GM21447 (cell line): ENCODE data around the gene COPG2.
A peak's percentile ranks its signal among the peaks of the same experiment; 100 is the strongest.

Experiments used
- ATAC-seq: cut with Tn5 transposase; IDR thresholded peaks from one replicate; pipeline ENCODE4 v1.9.1; 2021; ENCODE audit not compliant: unreplicated experiment

The COPG2 gene

DNA sequence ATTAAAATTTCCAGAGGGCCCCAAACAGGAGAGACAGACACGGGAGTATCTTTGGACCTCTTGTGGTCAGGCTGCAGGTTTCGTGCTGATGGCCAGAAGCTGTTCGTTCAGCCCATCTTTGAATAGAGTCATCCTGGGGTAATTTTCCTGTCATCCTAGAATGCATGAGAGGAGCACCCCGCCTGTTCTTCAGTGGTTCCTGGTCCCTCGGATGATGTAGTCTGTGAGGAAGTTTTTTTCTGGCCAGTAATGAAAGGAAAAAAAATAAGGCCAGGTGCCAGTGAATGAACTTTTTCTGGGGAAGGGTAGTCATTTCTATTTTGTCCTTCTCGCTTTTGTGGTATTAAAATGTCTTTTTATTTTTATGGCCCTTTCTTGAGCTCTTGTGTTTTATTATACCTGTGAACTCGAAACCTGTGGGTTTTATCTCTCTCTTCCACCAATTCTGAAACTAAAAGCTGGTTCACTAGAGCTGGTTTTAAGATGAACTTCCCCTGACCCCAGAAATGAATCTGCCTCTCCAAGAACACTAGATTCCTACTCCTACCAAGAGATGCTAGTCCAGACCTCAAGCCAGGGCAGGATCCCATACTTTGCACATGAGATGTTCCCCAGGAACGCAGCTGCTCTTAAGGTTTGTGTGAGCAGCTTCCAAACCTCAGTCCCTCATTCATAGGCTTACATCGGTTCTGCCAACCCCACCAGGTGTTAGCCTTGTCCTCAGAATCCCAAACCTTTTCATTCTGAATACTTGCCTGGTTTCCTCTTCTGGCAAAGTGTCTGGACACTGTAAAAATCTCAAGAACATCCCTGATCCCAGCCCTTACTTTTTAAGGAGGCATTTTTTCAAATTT, 192.0 kb downstream of the COPG2 start:
- ATAC-seq: peak; percentile 99

DNA sequence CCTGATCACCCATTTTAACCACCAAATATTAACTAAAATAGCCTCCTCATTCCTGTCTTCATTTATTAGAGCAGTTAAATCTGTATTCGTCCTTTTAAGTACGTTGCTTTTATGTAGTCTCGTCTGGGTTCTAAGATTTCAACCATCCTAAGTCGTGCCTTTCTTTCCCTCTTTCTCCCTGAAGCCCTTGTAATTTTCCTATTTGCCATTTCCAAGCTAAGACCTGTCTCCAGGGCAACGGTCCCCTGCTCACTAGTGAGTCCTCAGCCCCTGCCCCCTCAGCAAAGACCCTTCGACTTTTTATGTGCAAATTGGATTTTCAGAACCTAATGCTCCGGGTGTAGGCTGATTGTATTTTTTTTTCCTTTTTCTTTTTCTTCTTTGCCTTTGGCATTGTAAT, 192.8 kb downstream of the COPG2 start:
- no peak for ATAC-seq

GRCh38 chr7:130473876-130474275, 194.7 kb downstream of the COPG2 start:
- ATAC-seq: no peak

DNA sequence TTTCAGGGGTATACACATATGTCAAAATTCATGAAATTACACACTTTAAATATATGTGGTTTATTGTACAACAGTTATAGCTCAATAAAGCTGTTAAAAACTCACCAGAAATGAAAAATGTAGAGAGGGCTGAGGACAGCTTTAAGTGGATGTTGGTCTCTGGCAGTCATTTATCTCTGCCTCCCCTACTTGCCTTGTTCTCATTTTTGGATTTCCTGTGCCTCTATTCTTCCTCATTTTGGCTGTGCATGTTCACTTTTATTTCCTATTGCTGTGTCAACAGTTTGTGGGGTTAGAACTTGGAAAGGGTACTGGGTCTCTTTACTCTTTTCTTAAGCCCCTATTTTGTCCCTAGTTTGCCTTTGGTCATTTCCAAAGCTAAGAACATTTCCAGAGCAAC, 195.3 kb downstream of the COPG2 start:
- no peak for ATAC-seq

DNA sequence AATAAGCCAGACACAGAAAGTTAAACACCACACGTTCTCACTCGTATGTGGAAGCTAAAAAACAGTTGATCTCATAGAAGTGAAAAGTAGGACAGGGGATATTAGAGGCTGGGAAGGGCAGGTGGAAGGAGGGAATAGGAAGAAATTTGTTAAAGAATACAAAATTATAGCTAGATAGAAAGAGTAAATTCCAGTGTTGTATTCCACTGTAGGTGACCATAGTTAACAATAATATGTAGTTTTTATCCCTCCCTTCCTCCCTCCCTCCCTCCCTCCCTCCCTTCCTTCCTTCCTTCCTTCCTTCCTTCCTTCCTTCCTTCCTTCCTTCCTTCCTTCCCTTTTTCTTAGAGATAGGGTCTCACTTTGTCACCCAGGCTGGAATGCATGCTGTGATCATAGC, 196.6 kb downstream of the COPG2 start:
- no peak for ATAC-seq

DNA sequence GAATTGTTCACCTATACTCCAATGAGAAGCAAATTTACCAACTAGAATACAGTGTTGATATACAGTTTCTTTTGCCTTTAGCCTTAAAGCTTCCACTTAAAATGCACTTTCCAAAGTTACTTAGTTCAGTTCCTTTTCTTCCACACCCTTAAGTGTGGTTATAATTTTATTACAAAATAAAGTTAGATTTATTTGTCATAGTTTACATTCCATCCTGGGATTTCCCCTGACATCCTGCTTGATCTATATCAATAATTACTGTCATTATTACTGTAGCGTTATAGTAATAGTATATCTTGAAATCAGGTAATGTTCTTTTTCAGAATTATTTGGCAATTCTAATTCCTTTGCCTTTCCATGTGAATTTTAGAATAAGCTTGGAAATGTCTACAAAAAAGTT, 199.9 kb downstream of the COPG2 start:
- ATAC-seq: no peak

- ATAC-seq: no peak
These were observed 204.8 kb downstream of the COPG2 start for GRCh38 chr7:130463553-130464434.

GRCh38 chr7:130461272-130461671, 207.3 kb downstream of the COPG2 start:
- ATAC-seq: no peak

DNA sequence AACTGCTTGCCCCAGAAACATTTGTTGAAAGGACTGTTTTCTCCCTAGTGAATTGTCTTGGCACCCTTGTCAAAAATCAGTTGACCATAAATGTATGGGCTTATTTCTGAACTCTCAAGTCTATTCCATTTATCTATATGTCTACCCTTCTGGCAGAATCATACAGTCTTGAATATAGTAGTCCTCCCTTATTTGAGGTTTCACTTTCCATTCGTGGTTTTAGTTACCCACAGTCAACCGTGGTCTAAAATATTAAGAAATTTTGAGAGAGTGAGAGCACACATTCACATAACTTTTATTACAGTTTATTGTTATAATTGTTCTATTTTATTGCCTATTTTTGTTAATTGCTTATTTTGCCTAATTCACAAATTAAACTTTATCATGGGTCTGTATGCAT, 210.3 kb downstream of the COPG2 start:
- peak; percentile 67 for ATAC-seq
